Upper lobe of left lung (tissue), 6 donors: ENCODE measurements around the gene ADSS1. TPM values are rescaled to one million over a fixed set of nuclear protein-coding genes. Genes with fewer than 3 reads are reported as not detected.

Experiments
- ATAC-seq, 2 donors: fragments of 200-7000 bp; cut with Tn5 transposase; one replicate each; pipeline ENCODE4 v1.9.1; 2022; ENCODE audit warnings: mild to moderate bottlenecking in 2 of 2, moderate library complexity in 2 of 2; ENCODE audit not compliant: low FRiP score in 2 of 2
- DNase-seq, 2 donors: peaks; one replicate each; pipeline ENCODE4 v3.0.0-alpha.2; 2019 to 2020
- H3K27ac ChIP-seq, 4 donors: fragments of 200-600 bp; sonication (generic); one replicate each; pipeline ENCODE4 v1.5.1; 2016 to 2019
- H3K27me3 ChIP-seq, 4 donors: fragments of 200-600 bp; sonication (generic); one replicate each; pipeline ENCODE4 v1.5.1; 2017 to 2019
- H3K36me3 ChIP-seq, 4 donors: fragments of 200-600 bp; sonication (generic); one replicate each; pipeline ENCODE4 v1.5.1; 2016 to 2019
- H3K4me1 ChIP-seq, 4 donors: fragments of 200-600 bp; sonication (generic); one replicate each; pipeline ENCODE4 v1.5.1; 2018 to 2019
- H3K4me3 ChIP-seq, 4 donors: fragments of 200-600 bp; sonication (generic); one replicate each; pipeline ENCODE4 v1.5.1; 2017 to 2019; ENCODE audit warnings: mild to moderate bottlenecking in 2 of 4, moderate library complexity in 1 of 4
- H3K9me3 ChIP-seq, 4 donors: fragments of 200-600 bp; sonication (generic); one replicate each; pipeline ENCODE4 v1.5.1; 2018 to 2019
- EP300 ChIP-seq, 4 donors: sonication (generic); formaldehyde crosslinking; IDR thresholded peaks; one replicate each; pipeline ENCODE4 v1.5.1; 2017; ENCODE audit warnings: antibody characterized with exemption in 4 of 4, control low read depth in 2 of 4
- POLR2A ChIP-seq, 4 donors: fragments of 450-650 bp; IDR thresholded peaks; one replicate each; pipeline ENCODE4 v1.5.1; 2016 to 2017; ENCODE audit warnings: antibody characterized with exemption in 4 of 4, mild to moderate bottlenecking in 2 of 4
- POLR2AphosphoS5 ChIP-seq, 2 donors: sonication (generic); formaldehyde crosslinking; IDR thresholded peaks; one replicate each; pipeline ENCODE4 v1.5.1; 2017; ENCODE audit warnings: antibody characterized with exemption in 2 of 2
- WGBS, 2 donors: methylation state at CpG; one replicate each; pipeline ENCODE4 v1.1.5; 2017 to 2018; 5-methylcytosine and 5-hydroxymethylcytosine counted together
- total RNA-seq, 6 donors: library from RNA; depleted of rRNA in 4 of 6; stranded (reverse); fragments of >200 nt in 4 of 6; gene quantifications; one replicate each; pipeline versions ENCODE4 v1.1.0 to v1.2.1, GENCODE V29; 2016 to 2021
- TF ChIP-seq, protein P1 (sequence below), 6 experiments: fragments of 450-650 bp in 4 of 6; fragments of 200-600 bp in 2 of 6; sonication (generic) in 2 of 6; IDR thresholded peaks; one replicate each; pipeline ENCODE4 v1.5.1; 2016 to 2019; ENCODE audit warnings: antibody characterized with exemption in 6 of 6
- donor health status: DM: no; HTN: no; CAD: no; lungs with moderate emphysema.
- donor health status: DM: no; HTN: yes; CAD: no; lungs with severe emphysema.

The ADSS1 gene
- total RNA-seq, 6 donors from 2014 or later, result 4.9 to 34.6 (median 6.2) TPM

DNA sequence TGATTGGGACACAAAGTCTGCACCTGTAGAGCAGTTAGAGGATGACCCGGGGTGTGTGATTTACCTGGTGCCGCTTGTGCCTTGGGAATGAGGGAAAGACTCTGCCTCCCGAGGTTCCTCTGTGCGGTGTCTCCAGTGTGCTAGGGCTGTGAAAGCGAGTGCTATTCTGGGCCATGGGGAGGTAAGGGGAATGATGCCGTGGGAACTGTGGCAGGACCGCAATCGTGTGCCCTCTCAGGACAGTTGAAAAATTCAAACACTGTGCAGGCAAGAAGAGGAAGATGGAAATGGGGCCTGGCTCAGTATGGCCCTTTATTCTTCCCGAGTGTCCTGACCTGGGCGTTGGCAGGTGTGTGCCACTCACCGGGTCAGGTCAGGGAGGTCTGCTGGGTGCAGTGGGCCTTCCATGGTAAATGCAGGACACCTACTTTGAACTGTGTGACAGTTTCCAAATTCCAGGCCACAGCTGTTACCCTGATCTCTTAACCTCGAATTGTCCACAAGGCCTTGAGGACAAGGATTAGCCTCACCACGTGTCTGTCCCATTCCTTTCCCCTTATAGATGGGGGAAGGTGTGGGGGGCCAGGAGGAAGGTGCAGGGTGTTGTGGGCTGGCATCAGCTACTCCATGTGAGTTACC, 30.3 kb downstream of the ADSS1 start:
- TF ChIP-seq EP300 (IDR thresholded peaks at IDR 0.05) (no peak), POLR2AphosphoS5 (IDR thresholded peaks at IDR 0.05) (no peak), POLR2A (IDR thresholded peaks at IDR 0.05) (no peak)
- TF ChIP-seq, protein P1, sequence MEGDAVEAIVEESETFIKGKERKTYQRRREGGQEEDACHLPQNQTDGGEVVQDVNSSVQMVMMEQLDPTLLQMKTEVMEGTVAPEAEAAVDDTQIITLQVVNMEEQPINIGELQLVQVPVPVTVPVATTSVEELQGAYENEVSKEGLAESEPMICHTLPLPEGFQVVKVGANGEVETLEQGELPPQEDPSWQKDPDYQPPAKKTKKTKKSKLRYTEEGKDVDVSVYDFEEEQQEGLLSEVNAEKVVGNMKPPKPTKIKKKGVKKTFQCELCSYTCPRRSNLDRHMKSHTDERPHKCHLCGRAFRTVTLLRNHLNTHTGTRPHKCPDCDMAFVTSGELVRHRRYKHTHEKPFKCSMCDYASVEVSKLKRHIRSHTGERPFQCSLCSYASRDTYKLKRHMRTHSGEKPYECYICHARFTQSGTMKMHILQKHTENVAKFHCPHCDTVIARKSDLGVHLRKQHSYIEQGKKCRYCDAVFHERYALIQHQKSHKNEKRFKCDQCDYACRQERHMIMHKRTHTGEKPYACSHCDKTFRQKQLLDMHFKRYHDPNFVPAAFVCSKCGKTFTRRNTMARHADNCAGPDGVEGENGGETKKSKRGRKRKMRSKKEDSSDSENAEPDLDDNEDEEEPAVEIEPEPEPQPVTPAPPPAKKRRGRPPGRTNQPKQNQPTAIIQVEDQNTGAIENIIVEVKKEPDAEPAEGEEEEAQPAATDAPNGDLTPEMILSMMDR (IDR thresholded peaks at IDR 0.05), result no peak
- ATAC-seq, result no peak
- H3K4me1 ChIP-seq, result peaks cover 14 to 27% (median 23%) of the 10 kb centered on the region in 4 donors
- peak overlapping the region in 2 of 4 donors; percentile 86 to 91 for H3K27ac ChIP-seq
- DNase-seq, result no peak
- peaks cover 11 to 42% (median 35%) of the 10 kb centered on the region in 4 donors for H3K36me3 ChIP-seq
- H3K9me3 ChIP-seq, result no peaks in the 10 kb centered on the region
- WGBS, 2 donors, result 50 to 66% methylated on average over 12 to 13 of the region's 13 CpGs
- peak overlapping the region; percentile 82 to 97 (median 90) for H3K4me3 ChIP-seq
- H3K27me3 ChIP-seq, result no peaks in the 10 kb centered on the region

DNA sequence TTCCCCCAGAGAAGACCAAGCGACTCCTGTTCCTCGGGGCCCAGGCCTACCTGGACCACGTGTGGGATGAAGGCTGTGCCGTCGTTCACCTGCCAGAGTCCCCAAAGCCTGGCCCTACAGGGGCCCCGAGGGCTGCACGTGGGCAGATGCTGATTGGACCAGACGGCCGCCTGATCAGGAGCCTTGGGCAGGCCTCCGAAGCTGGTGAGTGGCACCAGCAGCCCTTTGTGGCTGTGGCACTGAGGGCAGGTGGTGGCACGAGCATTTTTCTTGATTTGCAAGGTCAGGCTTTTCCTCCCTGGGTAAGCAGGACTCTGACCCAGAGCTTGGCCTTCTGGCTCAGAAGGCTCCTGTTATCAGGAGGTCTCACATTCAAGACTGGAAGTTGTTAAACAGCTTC, 31.6 kb downstream of the ADSS1 start:
- DNase-seq (peak in 1 of 2 donors; percentile 50), ATAC-seq (no peak)
- Histone ChIP-seq H3K4me1 (peaks cover 14 to 27% (median 23%) of the 10 kb centered on the region in 4 donors), H3K27me3 (no peaks in the 10 kb centered on the region), H3K4me3 (no peak overlapping the region), H3K27ac (no peak overlapping the region), H3K36me3 (peaks cover 13 to 54% (median 48%) of the 10 kb centered on the region in 4 donors), H3K9me3 (no peaks in the 10 kb centered on the region)
- 78 to 87% methylated on average over 4 to 11 of the region's 11 CpGs for WGBS, 2 donors
- TF ChIP-seq, protein P1 (IDR thresholded peaks at IDR 0.05), result no peak
- TF ChIP-seq POLR2A (IDR thresholded peaks at IDR 0.05), result no peak
- no peak for TF ChIP-seq EP300 (IDR thresholded peaks at IDR 0.05)
- no peak for TF ChIP-seq POLR2AphosphoS5 (IDR thresholded peaks at IDR 0.05)

DNA sequence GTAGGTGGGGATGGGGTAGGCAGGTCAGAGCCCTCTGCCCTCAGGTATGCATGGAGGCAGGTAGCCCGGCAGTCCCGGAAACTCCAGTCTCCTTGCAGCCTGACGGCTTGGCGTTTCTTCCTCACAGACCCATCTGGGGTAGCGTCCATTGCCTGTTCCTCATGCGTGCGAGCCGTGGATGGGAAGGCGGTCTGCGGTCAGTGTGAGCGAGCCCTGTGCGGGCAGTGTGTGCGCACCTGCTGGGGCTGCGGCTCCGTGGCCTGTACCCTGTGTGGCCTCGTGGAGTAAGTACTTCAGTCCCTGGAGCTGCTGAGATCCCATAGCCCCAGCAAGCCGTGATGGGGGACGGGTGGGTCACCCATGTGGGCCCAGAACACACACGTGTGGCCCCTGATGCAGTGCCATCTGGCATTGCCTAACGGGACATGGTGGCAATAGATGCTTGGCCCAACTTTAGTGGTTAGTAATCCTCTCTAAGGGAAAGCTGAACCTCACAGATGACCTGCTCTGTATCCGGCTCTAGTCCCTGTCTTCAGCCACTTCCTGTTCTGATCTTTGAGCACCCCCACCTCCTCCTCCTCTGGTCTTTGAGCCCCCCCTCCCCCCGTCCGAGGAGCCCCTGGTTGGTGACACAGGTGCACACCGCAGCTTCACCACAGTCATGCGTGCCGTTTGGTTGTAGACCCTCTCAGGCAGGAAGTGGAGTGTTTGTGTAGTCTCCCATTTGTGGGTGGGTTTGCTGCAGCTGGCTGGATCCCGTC, 32.6 kb downstream of the ADSS1 start:
- 78 to 87% methylated on average over 20 to 27 of the region's 27 CpGs for WGBS, 2 donors
- ATAC-seq (no peak), DNase-seq (peak in 1 of 2 donors; percentile 78)
- Histone ChIP-seq H3K9me3 (no peaks in the 10 kb centered on the region), H3K4me1 (peaks cover 14 to 26% (median 23%) of the 10 kb centered on the region in 4 donors), H3K4me3 (no peak overlapping the region), H3K27ac (no peak overlapping the region), H3K27me3 (no peaks in the 10 kb centered on the region), H3K36me3 (peaks cover 13 to 64% (median 52%) of the 10 kb centered on the region in 4 donors)
- TF ChIP-seq POLR2A (IDR thresholded peaks at IDR 0.05) (no peak), POLR2AphosphoS5 (IDR thresholded peaks at IDR 0.05) (no peak), EP300 (IDR thresholded peaks at IDR 0.05) (no peak)
- TF ChIP-seq, protein P1 (IDR thresholded peaks at IDR 0.05), result no peak

DNA sequence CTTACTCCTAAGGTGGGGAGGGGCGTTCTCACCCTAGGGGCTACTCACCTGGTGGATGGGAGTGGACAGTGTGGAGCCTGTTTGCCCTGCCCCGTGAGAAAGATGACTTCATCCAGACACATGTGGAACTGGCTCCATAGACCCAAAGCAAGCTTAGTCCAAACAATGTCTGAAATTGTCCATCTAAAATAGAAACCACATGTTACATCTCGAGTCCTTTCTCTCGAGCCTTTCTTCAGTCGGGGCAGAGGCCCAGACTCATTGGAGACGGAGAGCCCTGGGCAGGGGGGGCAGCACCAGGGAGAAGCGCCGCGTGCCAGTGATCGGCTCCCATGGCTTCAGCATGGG, 33.2 kb downstream of the ADSS1 start:
- Histone ChIP-seq H3K36me3 (peaks cover 13 to 64% (median 52%) of the 10 kb centered on the region in 4 donors), H3K9me3 (no peaks in the 10 kb centered on the region), H3K4me1 (peaks cover 10 to 20% (median 17%) of the 10 kb centered on the region in 4 donors), H3K4me3 (no peak overlapping the region), H3K27ac (no peak overlapping the region), H3K27me3 (no peaks in the 10 kb centered on the region)
- DNase-seq (no peak), ATAC-seq (no peak)
- no peak for TF ChIP-seq EP300 (IDR thresholded peaks at IDR 0.05)
- TF ChIP-seq, protein P1 (IDR thresholded peaks at IDR 0.05), result no peak
- no peak for TF ChIP-seq POLR2A (IDR thresholded peaks at IDR 0.05)
- no peak for TF ChIP-seq POLR2AphosphoS5 (IDR thresholded peaks at IDR 0.05)
- 92 to 93% methylated on average over 9 to 10 of the region's 10 CpGs for WGBS, 2 donors
